DND-41 (cell line): ENCODE data around the gene POLE4.

Experiments used
- CTCF ChIP-seq: IDR thresholded peaks from 2 replicates; pipeline ENCODE4 v1.5.1; 2012; ENCODE audit warnings: borderline replicate concordance, low read length, moderate library complexity, mild to moderate bottlenecking; ENCODE audit not compliant: poor library complexity, severe bottlenecking; ENCODE audit errors: extremely low read depth
- EZH2 ChIP-seq: IDR thresholded peaks from 3 replicates; pipeline ENCODE4 v1.6.1; 2012; ENCODE audit warnings: borderline replicate concordance, low read depth, mild to moderate bottlenecking, moderate library complexity, low read length, inconsistent platforms; ENCODE audit not compliant: severe bottlenecking

DNA sequence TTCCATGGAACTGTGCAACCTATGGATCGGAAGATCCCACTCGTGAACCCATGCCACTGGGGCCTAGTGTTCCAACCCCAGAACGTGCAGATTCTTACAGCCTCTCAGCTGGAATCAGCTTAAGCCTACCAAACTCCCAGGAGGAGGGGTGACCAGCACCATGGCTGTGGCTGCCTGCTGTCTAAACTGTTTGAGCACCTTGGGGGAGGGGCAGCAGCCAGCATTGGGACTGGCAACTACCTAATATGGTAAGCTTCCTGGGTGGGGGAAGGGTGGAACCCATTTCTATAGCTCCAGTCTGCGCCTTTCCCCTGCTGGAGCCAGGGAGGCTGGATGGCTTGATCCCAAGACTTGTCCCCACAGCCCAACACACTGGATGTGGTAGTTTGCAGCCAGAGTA, 10.7 kb upstream of the POLE4 start:
- TF ChIP-seq CTCF: no peak
- TF ChIP-seq EZH2: no peak
